PFSK-1 (cell line): Measurements from ENCODE around the gene SPAG7.

Experiments used
- POLR2AphosphoS5 ChIP-seq: IDR thresholded peaks from 2 replicates; pipeline ENCODE4 v1.6.1; 2012; ENCODE audit warnings: low read depth, mild to moderate bottlenecking, control low read depth, low read length, moderate library complexity
- SIN3A ChIP-seq: IDR thresholded peaks from 2 replicates; pipeline ENCODE4 v1.6.1; 2012; ENCODE audit warnings: mild to moderate bottlenecking, low read length, moderate library complexity, borderline replicate concordance; ENCODE audit not compliant: insufficient read depth
- TAF1 ChIP-seq: IDR thresholded peaks from 2 replicates; pipeline ENCODE4 v1.6.1; 2012; ENCODE audit warnings: low read length, control low read depth, borderline replicate concordance; ENCODE audit not compliant: insufficient read depth
- TF ChIP-seq, protein P1 (sequence below), 2 experiments: IDR thresholded peaks; 2 replicates each; pipeline versions ENCODE4 v1.6.1 to v1.8.0; 2011 to 2012; ENCODE audit warnings: low read depth in 2 of 2, low read length in 2 of 2, control low read depth in 1 of 2, inconsistent platforms in 1 of 2, mild to moderate bottlenecking in 1 of 2, moderate library complexity in 1 of 2; ENCODE audit not compliant: insufficient read depth in 1 of 2

DNA sequence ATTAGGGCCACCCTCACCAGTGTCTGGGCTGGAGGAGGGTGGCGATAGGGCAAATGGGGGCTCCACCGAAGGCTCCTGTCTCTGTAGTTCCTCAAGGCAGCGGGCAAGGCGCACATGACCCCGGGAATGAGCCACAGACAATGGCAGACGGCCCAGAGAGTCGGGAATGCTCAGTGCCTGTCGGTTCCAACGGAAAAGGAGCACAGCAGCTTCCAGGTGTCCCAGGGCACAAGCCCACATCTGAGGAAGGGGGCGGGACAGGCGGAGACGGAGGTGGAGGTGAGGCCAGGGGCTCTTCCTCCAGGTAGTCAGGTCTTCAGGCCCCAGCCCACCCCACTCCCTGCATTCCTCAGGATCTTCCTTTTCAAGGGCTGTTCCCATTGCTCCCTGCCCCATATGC lies 5.1 kb upstream of the SPAG7 start:
- TF ChIP-seq, protein P1, sequence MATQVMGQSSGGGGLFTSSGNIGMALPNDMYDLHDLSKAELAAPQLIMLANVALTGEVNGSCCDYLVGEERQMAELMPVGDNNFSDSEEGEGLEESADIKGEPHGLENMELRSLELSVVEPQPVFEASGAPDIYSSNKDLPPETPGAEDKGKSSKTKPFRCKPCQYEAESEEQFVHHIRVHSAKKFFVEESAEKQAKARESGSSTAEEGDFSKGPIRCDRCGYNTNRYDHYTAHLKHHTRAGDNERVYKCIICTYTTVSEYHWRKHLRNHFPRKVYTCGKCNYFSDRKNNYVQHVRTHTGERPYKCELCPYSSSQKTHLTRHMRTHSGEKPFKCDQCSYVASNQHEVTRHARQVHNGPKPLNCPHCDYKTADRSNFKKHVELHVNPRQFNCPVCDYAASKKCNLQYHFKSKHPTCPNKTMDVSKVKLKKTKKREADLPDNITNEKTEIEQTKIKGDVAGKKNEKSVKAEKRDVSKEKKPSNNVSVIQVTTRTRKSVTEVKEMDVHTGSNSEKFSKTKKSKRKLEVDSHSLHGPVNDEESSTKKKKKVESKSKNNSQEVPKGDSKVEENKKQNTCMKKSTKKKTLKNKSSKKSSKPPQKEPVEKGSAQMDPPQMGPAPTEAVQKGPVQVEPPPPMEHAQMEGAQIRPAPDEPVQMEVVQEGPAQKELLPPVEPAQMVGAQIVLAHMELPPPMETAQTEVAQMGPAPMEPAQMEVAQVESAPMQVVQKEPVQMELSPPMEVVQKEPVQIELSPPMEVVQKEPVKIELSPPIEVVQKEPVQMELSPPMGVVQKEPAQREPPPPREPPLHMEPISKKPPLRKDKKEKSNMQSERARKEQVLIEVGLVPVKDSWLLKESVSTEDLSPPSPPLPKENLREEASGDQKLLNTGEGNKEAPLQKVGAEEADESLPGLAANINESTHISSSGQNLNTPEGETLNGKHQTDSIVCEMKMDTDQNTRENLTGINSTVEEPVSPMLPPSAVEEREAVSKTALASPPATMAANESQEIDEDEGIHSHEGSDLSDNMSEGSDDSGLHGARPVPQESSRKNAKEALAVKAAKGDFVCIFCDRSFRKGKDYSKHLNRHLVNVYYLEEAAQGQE (IDR thresholded peaks at IDR 0.05; ENCODE audit: insufficient read depth in 1 of 2, low read depth in 2 of 2, low read length in 2 of 2) = no peak
- TF ChIP-seq POLR2AphosphoS5 = no peak; the same call in 1 of the 2 replicates
- no peak for TF ChIP-seq TAF1
- TF ChIP-seq SIN3A = no peak
